ENCODE measurements around the gene FIGNL1.

The FIGNL1 gene

GRCh38 chr7:50394315-50394714 lies 55.8 kb downstream of the FIGNL1 start:
- no peak for DNase-seq

Data from activated CD4-positive, alpha-beta T cell treated with anti-CD3 and anti-CD28 coated beads for 4 hours (primary cell).